Cortex of kidney (tissue), 1 donor: ENCODE results near the gene PVR.
"Not testable (repeated sequence)": the region's sequence is repeated elsewhere in the genome, so short reads cannot be mapped to it uniquely, and the experiment has no call there.

ENCODE experiments used
- DNase-seq: peaks from one replicate; lab custom pipeline; 2025; lab: John Stamatoyannopoulos, UW

PVR gene

GRCh38 chr19:44672226-44672625 is 28.5 kb downstream of the PVR start:
- DNase-seq, result no peak

GRCh38 chr19:44673510-44673909 is 29.8 kb downstream of the PVR start:
- DNase-seq, result no peak

- DNase-seq, result no peak
These were observed 31.8 kb downstream of the PVR start for GRCh38 chr19:44675521-44675920.

GRCh38 chr19:44677019-44677811 is 33.5 kb downstream of the PVR start:
- DNase-seq, result no peak

- no peak for DNase-seq
These were observed 36.8 kb downstream of the PVR start for GRCh38 chr19:44680536-44680935.

- no peak for DNase-seq
These were observed 38.5 kb downstream of the PVR start for GRCh38 chr19:44681992-44682790.

- DNase-seq, result no peak
These were observed 39.1 kb downstream of the PVR start for GRCh38 chr19:44682807-44683206.

GRCh38 chr19:44683434-44684210 is 39.9 kb downstream of the PVR start:
- DNase-seq, result no peak

- DNase-seq, result not testable (repeated sequence)
These were observed 40.7 kb downstream of the PVR start for GRCh38 chr19:44684396-44684795.

GRCh38 chr19:44684892-44685863 is 41.5 kb downstream of the PVR start:
- DNase-seq, result no peak

GRCh38 chr19:44685877-44686276 is 42.2 kb downstream of the PVR start:
- no peak for DNase-seq

- DNase-seq, result no peak
These were observed 43.2 kb downstream of the PVR start for GRCh38 chr19:44686896-44687295.

GRCh38 chr19:44687888-44688287 is 44.2 kb downstream of the PVR start:
- no peak for DNase-seq

GRCh38 chr19:44689290-44690130 is 45.8 kb downstream of the PVR start:
- DNase-seq, result no peak

GRCh38 chr19:44690131-44690440 is 46.4 kb downstream of the PVR start:
- DNase-seq, result no peak

GRCh38 chr19:44692379-44692721 is 48.6 kb downstream of the PVR start:
- DNase-seq, result no peak

GRCh38 chr19:44694184-44694579 is 50.5 kb downstream of the PVR start:
- no peak for DNase-seq

- no peak for DNase-seq
These were observed 53.4 kb downstream of the PVR start for GRCh38 chr19:44696939-44697669.

- no peak for DNase-seq
These were observed 53.9 kb downstream of the PVR start for GRCh38 chr19:44697670-44698034.
